Uterus (tissue), 2 donors: ENCODE measurements around the gene MSX1.

ENCODE experiments used
- POLR2A ChIP-seq, 2 donors: fragments of 450-650 bp; IDR thresholded peaks; one replicate each; pipeline ENCODE4 v1.6.1; 2016; ENCODE audit warnings: antibody characterized with exemption in 2 of 2, mild to moderate bottlenecking in 1 of 2, moderate library complexity in 1 of 2
- TF ChIP-seq, protein P1 (sequence below), 4 experiments: fragments of 200-600 bp in 2 of 4; fragments of 450-650 bp in 2 of 4; sonication (generic) in 2 of 4; IDR thresholded peaks; one replicate each; pipeline ENCODE4 v1.5.1; 2016 to 2019; ENCODE audit warnings: antibody characterized with exemption in 4 of 4, mild to moderate bottlenecking in 2 of 4, moderate library complexity in 1 of 4

DNA sequence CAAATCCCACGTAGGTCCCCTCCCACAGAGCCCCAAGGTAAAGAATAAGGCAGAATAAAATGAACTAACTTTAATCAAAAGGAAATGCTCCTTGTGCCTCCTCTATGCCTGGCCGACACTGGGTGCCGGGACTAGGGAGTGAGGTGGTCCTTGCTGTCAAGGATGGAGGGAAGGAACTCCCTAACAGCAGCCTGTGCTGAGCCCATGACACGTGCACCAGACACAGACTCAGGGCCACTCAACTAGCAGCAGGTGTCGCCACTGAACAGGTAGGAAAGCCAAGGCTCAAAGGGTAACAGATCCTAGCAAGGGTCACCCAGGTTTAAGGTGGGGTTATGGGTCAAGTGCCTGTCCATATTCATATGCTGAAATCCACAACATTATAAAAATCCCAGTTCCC is 29.2 kb downstream of the MSX1 start:
- TF ChIP-seq, protein P1, sequence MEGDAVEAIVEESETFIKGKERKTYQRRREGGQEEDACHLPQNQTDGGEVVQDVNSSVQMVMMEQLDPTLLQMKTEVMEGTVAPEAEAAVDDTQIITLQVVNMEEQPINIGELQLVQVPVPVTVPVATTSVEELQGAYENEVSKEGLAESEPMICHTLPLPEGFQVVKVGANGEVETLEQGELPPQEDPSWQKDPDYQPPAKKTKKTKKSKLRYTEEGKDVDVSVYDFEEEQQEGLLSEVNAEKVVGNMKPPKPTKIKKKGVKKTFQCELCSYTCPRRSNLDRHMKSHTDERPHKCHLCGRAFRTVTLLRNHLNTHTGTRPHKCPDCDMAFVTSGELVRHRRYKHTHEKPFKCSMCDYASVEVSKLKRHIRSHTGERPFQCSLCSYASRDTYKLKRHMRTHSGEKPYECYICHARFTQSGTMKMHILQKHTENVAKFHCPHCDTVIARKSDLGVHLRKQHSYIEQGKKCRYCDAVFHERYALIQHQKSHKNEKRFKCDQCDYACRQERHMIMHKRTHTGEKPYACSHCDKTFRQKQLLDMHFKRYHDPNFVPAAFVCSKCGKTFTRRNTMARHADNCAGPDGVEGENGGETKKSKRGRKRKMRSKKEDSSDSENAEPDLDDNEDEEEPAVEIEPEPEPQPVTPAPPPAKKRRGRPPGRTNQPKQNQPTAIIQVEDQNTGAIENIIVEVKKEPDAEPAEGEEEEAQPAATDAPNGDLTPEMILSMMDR (IDR thresholded peaks at IDR 0.05): no peak
- no peak for TF ChIP-seq POLR2A (IDR thresholded peaks at IDR 0.05)
